ENCODE data around the gene CARD19.

CARD19 gene

GRCh38 chr9:93134740-93135444, 38.9 kb downstream of the CARD19 start:
- no peak for DNase-seq

GRCh38 chr9:93136011-93136440, 40.0 kb downstream of the CARD19 start:
- DNase-seq: no peak

GRCh38 chr9:93137362-93137761, 41.3 kb downstream of the CARD19 start:
- no peak for DNase-seq

GRCh38 chr9:93138171-93138764, 42.3 kb downstream of the CARD19 start:
- no peak for DNase-seq

GRCh38 chr9:93139365-93140182, 43.6 kb downstream of the CARD19 start:
- no peak for DNase-seq

- DNase-seq: no peak
These were observed 45.9 kb downstream of the CARD19 start for GRCh38 chr9:93141771-93142483.

GRCh38 chr9:93143830-93144530, 48.0 kb downstream of the CARD19 start:
- peak; percentile 76 for DNase-seq

GRCh38 chr9:93146696-93147095, 50.7 kb downstream of the CARD19 start:
- DNase-seq: peak; percentile 40

- DNase-seq: no peak
These were observed 51.6 kb downstream of the CARD19 start for GRCh38 chr9:93147632-93148031.

- no peak for DNase-seq
These were observed 52.7 kb downstream of the CARD19 start for GRCh38 chr9:93148721-93149120.

GRCh38 chr9:93149361-93149760, 53.3 kb downstream of the CARD19 start:
- DNase-seq: no peak

GRCh38 chr9:93151097-93151784, 55.2 kb downstream of the CARD19 start:
- DNase-seq: no peak

- peak; percentile 42 for DNase-seq
These were observed 58.4 kb downstream of the CARD19 start for GRCh38 chr9:93154293-93154903.

GRCh38 chr9:93155716-93156474, 59.9 kb downstream of the CARD19 start:
- no peak for DNase-seq

- no peak for DNase-seq
These were observed 60.5 kb downstream of the CARD19 start for GRCh38 chr9:93156475-93157008.

GRCh38 chr9:93159601-93160471, 63.8 kb downstream of the CARD19 start:
- DNase-seq: peak; percentile 75

GRCh38 chr9:93161786-93162562, 66.0 kb downstream of the CARD19 start:
- DNase-seq: no peak
